DMS53 (cell line): ENCODE measurements around the gene MTERF4.

Source experiments
- DNase-seq: peaks from one replicate; lab custom pipeline; 2025; lab: John Stamatoyannopoulos, UW

The MTERF4 gene

DNA sequence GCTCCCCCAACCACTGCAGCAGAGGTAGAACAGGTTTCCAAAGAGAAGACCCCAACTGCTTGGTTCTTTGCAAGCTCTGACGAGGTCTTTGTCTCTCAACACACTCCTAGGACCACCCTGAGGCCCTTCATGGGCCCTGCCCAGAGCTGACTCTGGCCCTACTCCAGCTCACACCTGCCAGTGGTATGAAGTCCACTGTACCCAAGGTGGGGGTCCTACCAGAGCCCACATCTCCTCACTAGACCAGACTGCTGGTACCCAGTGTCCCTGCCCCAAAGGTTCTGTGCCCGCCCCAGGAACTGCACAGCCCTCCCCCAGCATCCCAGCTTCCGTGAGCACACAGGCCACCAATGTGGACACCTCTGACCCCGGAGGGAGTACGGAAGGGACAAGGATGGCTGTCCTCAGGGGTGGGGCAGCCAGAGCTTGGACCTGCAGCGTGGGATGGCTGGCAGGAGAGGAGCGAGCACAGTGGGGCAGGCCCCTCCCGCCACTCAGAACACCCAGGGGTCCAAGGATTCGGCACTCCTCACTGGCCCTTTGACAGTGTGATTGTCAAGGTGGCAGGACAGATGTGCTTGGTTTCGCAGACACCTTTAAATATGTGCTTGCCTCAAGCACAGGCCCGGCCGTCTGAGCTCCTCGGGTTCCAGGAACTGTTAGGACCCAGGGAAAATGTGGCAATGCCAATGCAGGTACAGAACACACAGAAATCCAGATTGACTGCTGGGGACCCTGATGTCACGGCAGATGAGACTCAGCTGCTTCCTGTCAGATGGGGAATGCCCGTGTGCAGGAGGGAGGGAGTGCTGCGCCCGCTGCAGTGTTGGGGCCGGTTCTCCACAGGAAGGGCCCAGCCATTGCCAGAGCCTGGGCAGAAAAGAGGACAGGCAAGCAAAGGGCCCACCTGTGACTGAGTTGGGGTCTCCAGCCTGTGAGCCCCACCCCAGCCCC, 51.2 kb downstream of the MTERF4 start:
- no peak for DNase-seq

DNA sequence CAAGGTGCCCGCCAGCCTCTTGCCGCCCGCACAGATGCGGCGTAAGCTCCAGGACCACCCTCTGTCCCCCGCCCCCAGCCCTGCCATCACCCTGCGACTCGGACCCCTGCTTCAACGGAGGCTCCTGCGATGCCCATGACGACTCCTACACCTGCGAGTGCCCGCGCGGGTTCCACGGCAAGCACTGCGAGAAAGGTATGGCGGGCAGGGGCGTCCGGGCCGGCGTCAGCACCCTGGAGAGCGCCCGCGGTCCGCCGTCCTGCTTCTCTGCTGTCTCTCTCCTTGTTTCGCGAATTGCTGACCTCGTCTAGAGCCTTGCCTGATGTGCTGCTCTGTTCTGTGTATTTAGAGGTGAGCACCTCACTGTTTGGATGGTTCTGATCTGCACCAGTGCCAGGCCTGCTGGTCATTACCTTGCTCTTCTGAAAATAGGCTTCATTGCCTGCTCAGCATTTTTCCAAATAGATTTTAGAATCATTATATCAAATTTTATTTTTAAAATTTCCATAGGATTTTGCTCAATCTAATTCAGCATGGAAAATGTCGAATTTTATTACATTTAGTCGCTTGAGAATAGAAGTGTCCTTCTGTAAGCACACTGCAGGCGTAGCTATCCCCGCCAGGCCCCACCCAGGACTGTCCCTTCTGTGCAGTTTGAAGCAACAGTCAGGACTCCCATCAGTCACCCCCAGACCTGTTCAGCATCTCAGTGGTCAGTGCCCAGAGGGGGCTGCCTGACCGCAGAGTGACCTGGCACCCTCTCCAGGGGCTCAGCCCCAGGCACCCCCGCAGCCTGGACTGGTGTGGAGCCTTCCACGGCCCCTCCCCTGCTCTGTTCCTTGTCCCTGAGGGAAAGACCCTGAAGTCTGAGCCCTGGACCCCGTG, 52.1 kb downstream of the MTERF4 start:
- no peak for DNase-seq

DNA sequence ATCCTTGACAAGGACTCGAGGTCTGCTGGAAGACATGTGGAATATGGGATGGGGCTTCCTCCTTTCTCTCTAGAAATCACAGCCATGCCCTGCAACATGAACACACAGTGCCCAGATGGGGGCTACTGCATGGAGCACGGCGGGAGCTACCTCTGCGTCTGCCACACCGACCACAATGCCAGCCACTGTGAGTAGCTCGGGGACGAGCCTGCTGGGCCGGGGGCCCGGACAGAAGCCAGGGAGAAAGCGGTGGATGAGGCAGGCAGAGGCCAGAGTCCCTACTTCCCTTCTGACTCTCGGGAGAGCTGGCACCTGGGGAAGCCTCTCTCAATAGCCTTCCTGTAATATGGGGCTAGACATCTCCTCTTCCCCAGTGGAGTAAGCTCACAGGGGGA, 53.1 kb downstream of the MTERF4 start:
- no peak for DNase-seq

DNA sequence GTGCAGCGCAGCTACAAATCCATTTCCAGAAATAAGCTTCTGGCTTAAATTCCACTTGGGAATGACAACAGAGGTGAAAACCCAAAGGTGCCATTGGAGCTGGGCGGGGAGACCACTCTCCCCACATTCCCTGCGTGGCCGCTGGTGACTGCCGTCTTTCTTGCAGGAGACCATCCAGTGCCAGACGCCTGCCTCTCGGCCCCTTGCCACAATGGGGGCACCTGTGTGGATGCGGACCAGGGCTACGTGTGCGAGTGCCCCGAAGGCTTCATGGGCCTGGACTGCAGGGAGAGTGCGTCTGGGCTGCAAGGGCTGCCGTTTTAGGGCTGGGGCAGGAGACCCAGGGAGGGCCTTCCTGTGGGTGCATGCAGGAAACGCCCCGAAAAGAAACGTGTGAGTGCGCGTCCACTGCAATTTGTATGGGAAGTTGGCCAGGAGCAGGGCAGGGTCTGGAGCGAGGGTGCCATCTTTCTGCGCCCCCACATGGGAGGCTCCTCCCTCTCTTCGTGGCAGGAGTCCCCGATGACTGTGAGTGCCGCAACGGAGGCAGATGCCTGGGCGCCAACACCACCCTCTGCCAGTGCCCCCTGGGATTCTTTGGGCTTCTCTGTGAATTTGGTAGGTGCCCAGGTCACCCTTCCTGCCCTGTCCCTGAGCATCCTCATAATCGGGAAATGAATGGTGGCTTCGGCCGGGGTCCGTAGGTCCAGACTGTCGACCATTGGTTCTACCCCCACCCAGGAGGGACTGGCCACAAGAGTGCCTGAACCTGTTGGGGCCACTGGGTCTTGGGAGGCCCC, 53.7 kb downstream of the MTERF4 start:
- DNase-seq, result no peak

DNA sequence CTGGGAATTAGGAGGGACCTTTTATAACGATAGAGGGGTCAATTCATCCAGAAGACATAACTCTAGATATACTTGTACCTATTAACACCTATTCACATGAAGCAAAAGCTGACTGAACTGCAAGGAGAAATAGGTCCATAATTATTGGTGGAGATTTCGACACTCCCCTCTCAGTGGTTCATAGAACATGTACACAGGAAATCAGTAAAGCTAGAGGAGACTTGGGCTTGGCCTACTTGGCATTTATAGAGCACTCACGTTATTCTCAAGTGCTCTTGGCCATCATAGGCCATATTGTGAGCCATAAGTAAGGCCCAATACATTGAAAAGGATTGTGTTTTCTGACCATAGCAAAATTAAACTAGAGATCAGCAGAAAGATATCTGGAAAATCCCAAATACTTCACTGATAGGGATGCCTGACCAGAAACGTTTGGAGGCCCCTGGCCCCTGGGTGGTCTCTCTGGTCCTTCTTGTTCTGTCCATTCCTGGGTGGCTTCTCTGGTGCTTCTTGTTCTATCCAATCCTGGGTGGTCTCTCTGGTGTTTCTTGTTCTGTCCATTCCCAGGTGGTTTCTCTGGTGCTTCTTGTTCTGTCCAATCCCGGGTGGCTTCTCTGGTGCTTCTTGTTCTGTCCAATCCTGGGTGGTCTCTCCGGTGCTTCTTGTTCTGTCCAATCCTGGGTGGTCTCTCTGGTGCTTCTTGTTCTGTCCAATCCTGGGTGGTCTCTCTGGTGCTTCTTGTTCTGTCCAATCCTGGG, 54.7 kb downstream of the MTERF4 start:
- DNase-seq, result no peak
